Measurements from ENCODE around the gene IZUMO1.
"Not testable (repeated sequence)": the region's sequence is repeated elsewhere in the genome, so short reads cannot be mapped to it uniquely, and the experiment has no call there.

Gene IZUMO1

DNA sequence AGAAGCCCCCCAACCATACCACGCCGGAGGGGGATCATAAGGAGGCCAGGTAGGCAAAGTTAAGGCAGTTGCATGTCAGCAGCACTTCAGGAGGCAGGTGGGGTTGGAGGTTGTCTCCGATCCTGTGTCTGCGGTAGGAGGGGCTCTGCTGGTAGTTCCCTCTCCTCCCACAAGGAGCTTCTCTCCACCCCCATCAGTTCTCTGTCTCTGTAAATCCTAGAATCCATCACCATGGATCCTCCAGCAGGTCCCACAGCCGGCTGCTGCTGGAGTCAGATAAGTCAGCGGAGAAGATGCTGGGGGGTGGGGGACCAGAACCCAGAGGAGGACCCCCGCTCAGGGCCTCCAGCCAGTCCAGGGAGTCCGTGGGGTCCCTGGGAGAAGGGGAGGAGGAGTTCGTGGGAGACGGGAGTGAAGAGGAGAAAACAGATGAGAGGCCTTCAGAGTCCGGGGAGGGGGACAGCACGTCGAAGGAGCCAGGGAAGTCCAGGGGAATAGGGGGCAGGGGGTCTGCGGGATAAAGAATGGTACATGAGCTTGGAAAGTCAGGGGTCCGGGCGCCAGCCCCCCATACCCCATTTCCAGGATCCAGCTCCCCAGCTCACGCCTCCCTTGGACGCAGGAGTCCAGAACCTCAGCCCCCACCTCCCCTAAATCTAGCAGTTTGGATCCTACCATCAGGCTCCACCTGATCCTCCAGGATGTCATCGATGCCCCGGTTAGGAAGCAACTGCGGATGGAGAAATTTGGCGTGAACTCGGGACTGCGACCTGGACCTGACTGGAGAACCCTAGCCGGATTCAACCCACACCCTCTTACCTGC lies 33.5 kb downstream of the IZUMO1 start:
- DNase-seq (ENCODE audit: low spot score), result no peak

- no peak for DNase-seq (ENCODE audit: low spot score)
Measured at GRCh38 chr19:48711106-48711662, 35.5 kb downstream of the IZUMO1 start.

DNA sequence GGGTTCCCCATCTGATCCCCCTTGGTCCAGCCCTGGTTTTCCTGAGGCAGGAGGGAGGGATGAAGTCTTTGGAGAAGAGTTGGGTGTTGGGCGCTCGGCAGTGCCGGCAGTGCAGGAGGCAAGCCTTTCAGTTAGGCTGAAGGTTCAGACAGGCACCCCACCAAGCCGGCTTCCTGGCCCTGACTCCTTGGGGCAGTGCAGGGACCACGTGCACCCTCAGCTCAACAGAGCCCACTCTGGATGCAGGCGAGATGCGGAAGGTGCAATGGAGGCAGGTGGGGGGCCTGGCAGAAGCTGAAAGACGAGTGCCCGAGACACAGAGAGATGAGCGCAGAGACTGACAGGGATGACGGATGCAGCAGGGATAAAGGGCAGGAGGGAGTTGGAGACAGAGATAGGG lies 38.2 kb downstream of the IZUMO1 start:
- DNase-seq (ENCODE audit: low spot score), result no peak

- DNase-seq (ENCODE audit: low spot score), result no peak
Measured at GRCh38 chr19:48705431-48705830, 41.3 kb downstream of the IZUMO1 start.

DNA sequence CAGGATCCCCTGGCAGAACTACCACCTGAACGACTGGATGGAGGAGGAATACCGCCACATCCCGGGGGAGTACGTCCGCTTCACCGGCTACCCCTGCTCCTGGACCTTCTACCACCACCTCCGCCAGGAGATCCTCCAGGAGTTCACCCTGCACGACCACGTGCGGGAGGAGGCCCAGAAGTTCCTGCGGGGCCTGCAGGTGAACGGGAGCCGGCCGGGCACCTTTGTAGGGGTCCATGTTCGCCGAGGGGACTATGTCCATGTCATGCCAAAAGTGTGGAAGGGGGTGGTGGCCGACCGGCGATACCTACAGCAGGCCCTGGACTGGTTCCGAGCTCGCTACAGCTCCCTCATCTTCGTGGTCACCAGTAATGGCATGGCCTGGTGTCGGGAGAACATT lies 43.4 kb downstream of the IZUMO1 start:
- DNase-seq (ENCODE audit: low spot score), result no peak

- DNase-seq (ENCODE audit: low spot score), result no peak
Measured at GRCh38 chr19:48702701-48703100, 44.0 kb downstream of the IZUMO1 start.

GRCh38 chr19:48698046-48698445 lies 48.7 kb downstream of the IZUMO1 start:
- DNase-seq (ENCODE audit: low spot score), result no peak

DNA sequence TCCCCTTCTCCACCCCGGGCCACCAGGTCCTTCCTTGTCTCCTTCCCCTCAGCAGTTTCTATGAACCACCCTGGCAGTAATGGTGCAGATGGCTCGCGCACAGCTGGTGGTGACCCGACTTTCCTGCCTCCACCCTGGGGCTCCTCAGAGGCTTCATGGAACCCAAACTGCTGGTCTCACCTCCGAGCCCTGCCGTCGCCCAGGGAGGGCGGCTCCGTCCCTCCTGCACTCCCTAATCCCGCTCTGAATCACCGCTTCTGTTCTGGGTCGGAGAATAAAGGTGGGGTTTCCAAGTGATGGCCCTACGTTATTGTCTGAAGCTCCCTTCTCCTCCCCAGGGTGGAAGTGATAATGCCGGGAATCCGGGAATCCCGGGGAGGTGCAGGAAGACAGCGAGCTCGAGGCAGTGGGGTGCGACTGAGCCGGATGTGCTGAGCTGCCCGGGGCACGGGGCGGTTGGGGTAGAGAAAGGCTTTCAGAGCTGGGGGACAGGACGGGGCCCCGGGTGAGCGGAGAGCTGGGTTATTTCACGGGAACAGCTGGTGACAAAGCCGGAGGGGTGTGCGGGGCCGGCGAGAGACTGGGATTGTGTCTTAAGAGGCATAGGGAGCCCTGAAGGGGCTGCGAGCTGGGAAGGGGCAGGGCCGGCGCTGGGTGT lies 50.2 kb downstream of the IZUMO1 start:
- no peak for DNase-seq (ENCODE audit: low spot score)

DNA sequence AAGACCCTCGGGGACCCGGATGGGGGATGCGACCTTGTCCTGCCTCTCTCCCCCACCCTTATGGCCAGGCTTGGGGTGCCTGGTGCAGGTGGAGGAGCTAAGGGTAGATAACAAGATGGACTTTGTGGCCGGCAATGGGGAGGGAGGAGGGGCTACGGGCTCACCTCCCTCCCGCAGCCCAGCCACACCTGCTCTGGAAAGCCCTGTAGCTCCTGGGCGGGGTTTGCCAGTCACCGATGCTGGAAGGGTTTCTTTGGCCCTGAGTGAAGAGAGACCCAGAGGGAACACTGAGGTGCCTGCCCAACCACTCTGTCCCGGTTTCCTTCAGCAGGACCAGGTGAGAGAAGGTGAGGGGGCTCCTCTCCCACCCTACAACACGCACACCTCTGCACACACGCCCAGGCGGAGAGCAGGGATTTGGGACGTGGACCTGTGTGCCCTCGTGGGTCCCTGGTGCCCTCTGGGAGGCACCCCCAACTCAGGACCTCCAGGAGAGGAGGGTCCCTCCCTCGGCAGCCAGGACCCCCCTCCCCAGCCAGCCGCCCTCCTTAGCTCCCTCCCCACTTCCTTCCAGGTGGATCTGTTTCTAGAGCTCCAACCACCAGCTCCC lies 50.9 kb downstream of the IZUMO1 start, which contains the start of gene FUT2:
Gene FUT2 (plus strand): TSS at position 229 of the 610 bp plus-strand sequence. CDS start 6,986 bp downstream, outside the sequence.
- no peak for DNase-seq (ENCODE audit: low spot score)

GRCh38 chr19:48693629-48694028 lies 53.1 kb downstream of the IZUMO1 start:
- not testable (repeated sequence) for DNase-seq (ENCODE audit: low spot score)

All from left forelimb (tissue), 1 donor.